HL-60 (cell line): ENCODE results near the gene TRPV2.

Experiments used
- GABPA ChIP-seq: IDR thresholded peaks from 2 replicates; pipeline ENCODE4 v1.6.1; 2012; ENCODE audit warnings: low read depth
- POLR2AphosphoS5 ChIP-seq: IDR thresholded peaks from 2 replicates; pipeline ENCODE4 v1.6.1; 2012; ENCODE audit warnings: low read depth
- SPI1 ChIP-seq: IDR thresholded peaks from 2 replicates; pipeline ENCODE4 v1.6.1; 2012; ENCODE audit warnings: low read depth, mild to moderate bottlenecking, borderline replicate concordance
- TF ChIP-seq, protein P1 (sequence below): IDR thresholded peaks from one replicate; pipeline ENCODE4 v1.5.1; 2011; ENCODE audit warnings: low read length, control low read depth, inconsistent platforms; ENCODE audit not compliant: insufficient read depth
- TF ChIP-seq, protein P2 (sequence below): IDR thresholded peaks from 2 replicates; pipeline ENCODE4 v1.6.1; 2012; ENCODE audit warnings: low read depth; ENCODE audit not compliant: insufficient replicate concordance

DNA sequence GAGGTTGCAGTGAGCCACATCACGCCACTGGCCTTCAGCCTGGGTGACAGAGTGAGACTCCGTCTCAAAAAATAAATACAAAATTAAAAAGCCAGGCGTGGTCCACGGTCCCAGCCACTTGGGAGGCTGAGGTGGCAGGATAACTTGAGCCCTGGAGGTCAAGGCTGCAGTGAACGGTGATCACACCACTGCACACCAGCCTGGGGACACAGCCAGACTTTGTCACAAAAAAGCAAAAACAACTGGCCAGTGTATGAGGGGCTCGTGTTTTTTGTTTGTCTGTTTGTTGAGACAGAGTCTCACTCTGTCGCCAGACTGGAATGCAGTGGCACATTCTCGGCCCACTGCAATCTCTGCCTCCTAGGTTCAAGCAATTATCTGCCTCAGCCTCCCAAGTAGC is 35.7 kb upstream of the TRPV2 start:
- TF ChIP-seq, protein P1, sequence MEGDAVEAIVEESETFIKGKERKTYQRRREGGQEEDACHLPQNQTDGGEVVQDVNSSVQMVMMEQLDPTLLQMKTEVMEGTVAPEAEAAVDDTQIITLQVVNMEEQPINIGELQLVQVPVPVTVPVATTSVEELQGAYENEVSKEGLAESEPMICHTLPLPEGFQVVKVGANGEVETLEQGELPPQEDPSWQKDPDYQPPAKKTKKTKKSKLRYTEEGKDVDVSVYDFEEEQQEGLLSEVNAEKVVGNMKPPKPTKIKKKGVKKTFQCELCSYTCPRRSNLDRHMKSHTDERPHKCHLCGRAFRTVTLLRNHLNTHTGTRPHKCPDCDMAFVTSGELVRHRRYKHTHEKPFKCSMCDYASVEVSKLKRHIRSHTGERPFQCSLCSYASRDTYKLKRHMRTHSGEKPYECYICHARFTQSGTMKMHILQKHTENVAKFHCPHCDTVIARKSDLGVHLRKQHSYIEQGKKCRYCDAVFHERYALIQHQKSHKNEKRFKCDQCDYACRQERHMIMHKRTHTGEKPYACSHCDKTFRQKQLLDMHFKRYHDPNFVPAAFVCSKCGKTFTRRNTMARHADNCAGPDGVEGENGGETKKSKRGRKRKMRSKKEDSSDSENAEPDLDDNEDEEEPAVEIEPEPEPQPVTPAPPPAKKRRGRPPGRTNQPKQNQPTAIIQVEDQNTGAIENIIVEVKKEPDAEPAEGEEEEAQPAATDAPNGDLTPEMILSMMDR, result no peak
- TF ChIP-seq POLR2AphosphoS5, result no peak
- TF ChIP-seq, protein P2, sequence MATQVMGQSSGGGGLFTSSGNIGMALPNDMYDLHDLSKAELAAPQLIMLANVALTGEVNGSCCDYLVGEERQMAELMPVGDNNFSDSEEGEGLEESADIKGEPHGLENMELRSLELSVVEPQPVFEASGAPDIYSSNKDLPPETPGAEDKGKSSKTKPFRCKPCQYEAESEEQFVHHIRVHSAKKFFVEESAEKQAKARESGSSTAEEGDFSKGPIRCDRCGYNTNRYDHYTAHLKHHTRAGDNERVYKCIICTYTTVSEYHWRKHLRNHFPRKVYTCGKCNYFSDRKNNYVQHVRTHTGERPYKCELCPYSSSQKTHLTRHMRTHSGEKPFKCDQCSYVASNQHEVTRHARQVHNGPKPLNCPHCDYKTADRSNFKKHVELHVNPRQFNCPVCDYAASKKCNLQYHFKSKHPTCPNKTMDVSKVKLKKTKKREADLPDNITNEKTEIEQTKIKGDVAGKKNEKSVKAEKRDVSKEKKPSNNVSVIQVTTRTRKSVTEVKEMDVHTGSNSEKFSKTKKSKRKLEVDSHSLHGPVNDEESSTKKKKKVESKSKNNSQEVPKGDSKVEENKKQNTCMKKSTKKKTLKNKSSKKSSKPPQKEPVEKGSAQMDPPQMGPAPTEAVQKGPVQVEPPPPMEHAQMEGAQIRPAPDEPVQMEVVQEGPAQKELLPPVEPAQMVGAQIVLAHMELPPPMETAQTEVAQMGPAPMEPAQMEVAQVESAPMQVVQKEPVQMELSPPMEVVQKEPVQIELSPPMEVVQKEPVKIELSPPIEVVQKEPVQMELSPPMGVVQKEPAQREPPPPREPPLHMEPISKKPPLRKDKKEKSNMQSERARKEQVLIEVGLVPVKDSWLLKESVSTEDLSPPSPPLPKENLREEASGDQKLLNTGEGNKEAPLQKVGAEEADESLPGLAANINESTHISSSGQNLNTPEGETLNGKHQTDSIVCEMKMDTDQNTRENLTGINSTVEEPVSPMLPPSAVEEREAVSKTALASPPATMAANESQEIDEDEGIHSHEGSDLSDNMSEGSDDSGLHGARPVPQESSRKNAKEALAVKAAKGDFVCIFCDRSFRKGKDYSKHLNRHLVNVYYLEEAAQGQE, result no peak
- TF ChIP-seq GABPA, result no peak
- no peak for TF ChIP-seq SPI1
